A673 (cell line): ENCODE measurements around the gene NAV1.

Experiments used
- CTCF ChIP-seq: fragments of 300-800, 200-600 bp; sonication (generic); conservative IDR thresholded peaks from 2 replicates; pipeline ENCODE4 v1.5.1; 2017; ENCODE audit warnings: low read depth, mild to moderate bottlenecking, antibody characterized with exemption, low read length, moderate library complexity, mixed read lengths
- EZH2 ChIP-seq: fragments of 200-600 bp; sonication (generic); IDR thresholded peaks from 2 replicates; pipeline ENCODE4 v1.6.1; 2017; ENCODE audit warnings: borderline replicate concordance, low read depth, mild to moderate bottlenecking, mixed read lengths, antibody characterized with exemption, low read length; ENCODE audit not compliant: poor library complexity, severe bottlenecking

DNA sequence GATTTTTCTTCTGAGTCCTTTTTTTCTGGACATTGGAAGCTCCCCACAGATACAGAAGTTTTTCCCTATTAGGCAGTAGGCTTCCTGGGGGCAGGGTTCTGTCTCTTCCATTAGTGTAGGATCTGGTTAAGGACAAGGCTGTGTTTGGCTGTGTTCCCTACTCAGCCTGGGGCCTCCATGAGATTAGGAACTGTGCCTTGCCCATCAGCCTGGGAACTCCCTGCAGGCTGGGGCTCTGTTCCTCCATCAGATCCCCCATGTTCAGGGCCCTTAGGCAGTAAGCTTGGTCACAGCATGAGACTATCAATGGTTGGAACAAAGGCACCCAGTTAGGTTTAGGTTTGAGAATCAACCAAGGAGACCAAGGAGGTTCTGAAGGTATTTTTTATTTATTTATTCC lies 22.7 kb downstream of the NAV1 start:
- TF ChIP-seq CTCF (no peak), EZH2 (no peak)
